Keratinocyte (primary cell): Measurements from ENCODE around the gene LMCD1. TPM values are rescaled to one million over a fixed set of nuclear protein-coding genes. Genes with fewer than 3 reads are reported as not detected.

ENCODE experiments used
- DNase-seq: peaks from one replicate; pipeline ENCODE4 v3.0.0-alpha.2; 2011; ENCODE audit warnings: low read depth, missing footprints, low spot score
- FAIRE-seq: peaks from 2 replicates; lab custom pipeline; 2011; peaks lifted over from hg19 to GRCh38; lab: Jason Lieb, UNC
- H2AFZ ChIP-seq: 2 replicates; pipeline ENCODE4 v1.6.0; 2012; ENCODE audit warnings: low read length, control low read depth, inconsistent platforms; ENCODE audit not compliant: control insufficient read depth
- H3K27ac ChIP-seq: 2 replicates; pipeline ENCODE4 v1.5.1; 2011; ENCODE audit warnings: low read length; ENCODE audit not compliant: control insufficient read depth, insufficient read depth
- H3K27me3 ChIP-seq: 3 replicates; pipeline ENCODE4 v1.6.0; 2011; ENCODE audit warnings: low read length; ENCODE audit not compliant: control insufficient read depth, insufficient read depth; ENCODE audit errors: extremely low read depth
- H3K36me3 ChIP-seq, 2 experiments: 2 replicates in 1 of 2; 3 replicates in 1 of 2; pipeline ENCODE4 v1.5.1; 2011; ENCODE audit warnings: low read length in 2 of 2, mild to moderate bottlenecking in 1 of 2; ENCODE audit not compliant: control insufficient read depth in 2 of 2, insufficient read depth in 2 of 2; ENCODE audit errors: extremely low read depth in 1 of 2
- H3K4me1 ChIP-seq: 3 replicates; pipeline ENCODE4 v1.5.1; 2011; ENCODE audit warnings: low read length; ENCODE audit not compliant: control insufficient read depth, insufficient read depth; ENCODE audit errors: extremely low read depth
- H3K4me2 ChIP-seq: 3 replicates; pipeline ENCODE4 v1.6.0; 2011; ENCODE audit warnings: low read depth, low read length; ENCODE audit not compliant: control insufficient read depth, insufficient read depth; ENCODE audit errors: extremely low read depth
- H3K4me3 ChIP-seq, 3 experiments: fragments of 200-600 bp in 1 of 3; sonication (generic) in 1 of 3; 2 replicates in 2 of 3; 3 replicates in 1 of 3; pipeline ENCODE4 v1.5.1; 2011 to 2016; ENCODE audit warnings: low read length in 3 of 3, mild to moderate bottlenecking in 3 of 3, control low read depth in 2 of 3, inconsistent platforms in 1 of 3, low read depth in 1 of 3, mixed read lengths in 1 of 3, mixed run types in 1 of 3, moderate library complexity in 1 of 3; ENCODE audit not compliant: control insufficient read depth in 2 of 3, insufficient read depth in 2 of 3; ENCODE audit errors: extremely low read depth in 1 of 3
- H3K79me2 ChIP-seq: 2 replicates; pipeline ENCODE4 v1.6.0; 2012; ENCODE audit warnings: low read length; ENCODE audit not compliant: control insufficient read depth, insufficient read depth
- H3K9ac ChIP-seq: 3 replicates; pipeline ENCODE4 v1.6.0; 2011; ENCODE audit warnings: low read length; ENCODE audit not compliant: control insufficient read depth, insufficient read depth; ENCODE audit errors: extremely low read depth
- H3K9me1 ChIP-seq: 3 replicates; pipeline ENCODE4 v1.6.0; 2011; ENCODE audit warnings: low read length; ENCODE audit not compliant: control insufficient read depth, insufficient read depth; ENCODE audit errors: extremely low read depth
- H3K9me3 ChIP-seq: 2 replicates; pipeline ENCODE4 v1.5.1; 2012; ENCODE audit warnings: low read depth, low read length; ENCODE audit not compliant: control insufficient read depth
- H4K20me1 ChIP-seq: 3 replicates; pipeline ENCODE4 v1.6.0; 2011; ENCODE audit warnings: low read length; ENCODE audit not compliant: control insufficient read depth, insufficient read depth; ENCODE audit errors: extremely low read depth
- EZH2 ChIP-seq: IDR thresholded peaks from one replicate; pipeline ENCODE4 v1.6.1; 2012; ENCODE audit warnings: inconsistent platforms, mild to moderate bottlenecking, low read length, moderate library complexity
- dilution Hi-C: fragments of 300-500 bp; cut with MboI; formaldehyde crosslinking; loops from one replicate; pipeline ENCODE4 v1.7.0; 2020; ENCODE audit warnings: low sequenced_read_pairs; ENCODE audit not compliant: extremely low pct_ligation_motif_present
- polyA plus RNA-seq, 5 experiments: library from polyadenylated mRNA; depleted of rRNA in 3 of 5; stranded (reverse) in 3 of 5; stranded (forward) in 1 of 5; unstranded in 1 of 5; fragments of >200 nt; gene quantifications; 1 replicate in 1 of 5; 2 replicates in 3 of 5; 3 replicates in 1 of 5; pipeline versions ENCODE4 v1.2.1 to v1.2.3, GENCODE V29; 2011 to 2012; ENCODE audit warnings: missing spikeins in 2 of 5, low read depth in 1 of 5, low replicate concordance in 1 of 5
- TF ChIP-seq, protein P1 (sequence below), 3 experiments: IDR thresholded peaks in 1 of 3; conservative IDR thresholded peaks in 1 of 3; optimal IDR thresholded peaks in 1 of 3; 2 replicates in 2 of 3; 3 replicates in 1 of 3; pipeline versions ENCODE3 to v1.5.1; 2011; ENCODE audit warnings: low read length in 3 of 3, mild to moderate bottlenecking in 3 of 3, moderate library complexity in 2 of 3, control low read depth in 1 of 3, inconsistent platforms in 1 of 3; ENCODE audit not compliant: insufficient read depth in 2 of 3; ENCODE audit errors: extremely low read depth in 1 of 3

Gene LMCD1
- polyA plus RNA-seq, 1 donor (not counting 4 experiments of a cell fraction or from before 2014, with no cell fraction given), result 3.7 TPM

DNA sequence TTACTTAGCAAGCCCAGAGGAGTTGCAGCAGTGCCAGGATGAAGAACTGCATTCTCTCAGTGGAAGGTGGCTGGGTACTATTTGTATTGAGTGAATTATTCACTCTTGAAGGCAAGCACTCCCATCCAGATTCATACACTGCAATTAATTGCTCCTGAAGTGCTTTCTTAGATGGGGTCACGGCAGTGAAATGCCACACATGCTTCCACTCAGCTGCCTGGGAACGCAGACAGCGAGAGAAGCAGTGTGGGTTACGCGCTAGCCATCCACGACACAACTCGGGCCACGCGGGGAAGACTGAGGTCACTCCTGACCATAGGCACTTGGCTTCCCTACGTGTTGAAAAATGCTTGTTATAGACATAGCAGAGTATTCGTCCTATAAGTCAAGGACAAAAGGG, 30.8 kb upstream of the LMCD1 start:
- Histone ChIP-seq H2AFZ (no peak overlapping the region), H3K4me2 (no peak overlapping the region), H3K4me3 (no peak overlapping the region), H3K79me2 (no peaks in the 10 kb centered on the region), H4K20me1 (no peaks in the 10 kb centered on the region), H3K9ac (no peak overlapping the region), H3K27ac (no peak overlapping the region), H3K4me1 (no peaks in the 10 kb centered on the region), H3K9me1 (no peaks in the 10 kb centered on the region), H3K36me3 (no peaks in the 10 kb centered on the region), H3K9me3 (no peaks in the 10 kb centered on the region), H3K27me3 (no peaks in the 10 kb centered on the region)
- dilution Hi-C loops, result no loop called here
- DNase-seq (no peak), FAIRE-seq (no peak)
- TF ChIP-seq, protein P1, sequence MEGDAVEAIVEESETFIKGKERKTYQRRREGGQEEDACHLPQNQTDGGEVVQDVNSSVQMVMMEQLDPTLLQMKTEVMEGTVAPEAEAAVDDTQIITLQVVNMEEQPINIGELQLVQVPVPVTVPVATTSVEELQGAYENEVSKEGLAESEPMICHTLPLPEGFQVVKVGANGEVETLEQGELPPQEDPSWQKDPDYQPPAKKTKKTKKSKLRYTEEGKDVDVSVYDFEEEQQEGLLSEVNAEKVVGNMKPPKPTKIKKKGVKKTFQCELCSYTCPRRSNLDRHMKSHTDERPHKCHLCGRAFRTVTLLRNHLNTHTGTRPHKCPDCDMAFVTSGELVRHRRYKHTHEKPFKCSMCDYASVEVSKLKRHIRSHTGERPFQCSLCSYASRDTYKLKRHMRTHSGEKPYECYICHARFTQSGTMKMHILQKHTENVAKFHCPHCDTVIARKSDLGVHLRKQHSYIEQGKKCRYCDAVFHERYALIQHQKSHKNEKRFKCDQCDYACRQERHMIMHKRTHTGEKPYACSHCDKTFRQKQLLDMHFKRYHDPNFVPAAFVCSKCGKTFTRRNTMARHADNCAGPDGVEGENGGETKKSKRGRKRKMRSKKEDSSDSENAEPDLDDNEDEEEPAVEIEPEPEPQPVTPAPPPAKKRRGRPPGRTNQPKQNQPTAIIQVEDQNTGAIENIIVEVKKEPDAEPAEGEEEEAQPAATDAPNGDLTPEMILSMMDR (optimal IDR thresholded peaks at IDR 0.05 in 1 of 3, IDR thresholded peaks at IDR 0.05 in 1 of 3, conservative IDR thresholded peaks at IDR 0.05 in 1 of 3; ENCODE audit: extremely low read depth in 1 of 3, insufficient read depth in 2 of 3, low read length in 3 of 3), result no peak
- TF ChIP-seq EZH2, result no peak

DNA sequence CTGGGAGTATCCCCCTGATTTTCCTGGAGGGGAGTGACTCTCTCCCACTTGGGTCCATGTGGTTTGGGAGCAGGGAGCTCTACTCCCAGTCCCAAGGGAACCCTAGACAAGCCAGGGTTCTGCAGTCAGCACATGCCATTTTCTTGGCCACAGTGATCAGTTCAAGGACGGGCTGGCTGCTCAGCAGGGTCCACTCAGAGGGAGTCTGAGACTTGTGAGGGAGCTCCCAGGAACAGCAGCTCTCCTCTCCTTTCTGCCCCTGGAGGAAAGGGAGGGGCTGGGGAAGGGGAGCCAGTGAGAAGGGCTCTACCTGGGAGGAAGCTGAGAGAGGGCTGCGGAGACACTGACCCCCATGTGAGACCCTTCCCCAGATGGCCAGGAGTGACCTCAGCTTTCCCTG, 29.1 kb upstream of the LMCD1 start:
- H3K9me1 ChIP-seq, result no peaks in the 10 kb centered on the region
- no peak overlapping the region for H2AFZ ChIP-seq
- no peak overlapping the region for H3K4me3 ChIP-seq
- no peak overlapping the region for H3K9ac ChIP-seq
- no peaks in the 10 kb centered on the region for H3K4me1 ChIP-seq
- H3K4me2 ChIP-seq, result no peak overlapping the region
- DNase-seq, result no peak
- no peaks in the 10 kb centered on the region for H3K79me2 ChIP-seq
- dilution Hi-C loops, result no loop called here
- no peaks in the 10 kb centered on the region for H4K20me1 ChIP-seq
- no peaks in the 10 kb centered on the region for H3K27me3 ChIP-seq
- FAIRE-seq, result no peak
- no peak overlapping the region for H3K27ac ChIP-seq
- no peak for TF ChIP-seq EZH2
- TF ChIP-seq, protein P1 (optimal IDR thresholded peaks at IDR 0.05 in 1 of 3, IDR thresholded peaks at IDR 0.05 in 1 of 3, conservative IDR thresholded peaks at IDR 0.05 in 1 of 3; ENCODE audit: extremely low read depth in 1 of 3, insufficient read depth in 2 of 3, low read length in 3 of 3), result no peak
- H3K9me3 ChIP-seq, result no peaks in the 10 kb centered on the region
- H3K36me3 ChIP-seq, result no peaks in the 10 kb centered on the region
